LNCaP clone FGC (cell line): ENCODE results near the gene CFHR5.

Experiments used
- DNase-seq: peaks from one replicate; pipeline ENCODE4 v3.0.0-alpha.2; 2011; ENCODE audit warnings: low read depth
- H3K4me3 ChIP-seq: 2 replicates; pipeline ENCODE4 v1.5.1; 2011; ENCODE audit warnings: mild to moderate bottlenecking, low read depth, low read length, control low read depth
- TF ChIP-seq, protein P1 (sequence below): IDR thresholded peaks from 2 replicates; pipeline ENCODE4 v1.5.1; 2012; ENCODE audit warnings: mild to moderate bottlenecking; ENCODE audit not compliant: control insufficient read depth, insufficient read depth; ENCODE audit errors: extremely low read depth

Gene CFHR5

DNA sequence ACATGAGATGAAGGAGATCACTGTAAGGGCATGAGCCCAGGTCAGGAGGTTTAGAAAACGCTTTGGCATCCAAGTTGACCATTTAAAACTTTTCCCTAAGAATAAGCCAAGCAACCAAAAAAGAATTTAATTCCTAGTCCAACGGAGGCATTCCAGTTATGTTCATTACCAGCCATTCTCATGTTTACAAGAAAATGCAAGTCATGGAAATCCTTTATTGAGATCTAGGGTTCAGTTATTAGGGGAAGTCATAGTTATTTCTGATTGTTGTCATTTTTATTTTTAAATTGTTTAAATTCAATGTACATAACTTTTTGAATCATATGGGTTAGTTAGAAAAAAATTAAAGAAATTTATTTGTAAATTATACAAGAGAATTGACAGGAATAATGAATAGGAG lies 24.5 kb downstream of the CFHR5 start:
- no peak for DNase-seq
- TF ChIP-seq, protein P1, sequence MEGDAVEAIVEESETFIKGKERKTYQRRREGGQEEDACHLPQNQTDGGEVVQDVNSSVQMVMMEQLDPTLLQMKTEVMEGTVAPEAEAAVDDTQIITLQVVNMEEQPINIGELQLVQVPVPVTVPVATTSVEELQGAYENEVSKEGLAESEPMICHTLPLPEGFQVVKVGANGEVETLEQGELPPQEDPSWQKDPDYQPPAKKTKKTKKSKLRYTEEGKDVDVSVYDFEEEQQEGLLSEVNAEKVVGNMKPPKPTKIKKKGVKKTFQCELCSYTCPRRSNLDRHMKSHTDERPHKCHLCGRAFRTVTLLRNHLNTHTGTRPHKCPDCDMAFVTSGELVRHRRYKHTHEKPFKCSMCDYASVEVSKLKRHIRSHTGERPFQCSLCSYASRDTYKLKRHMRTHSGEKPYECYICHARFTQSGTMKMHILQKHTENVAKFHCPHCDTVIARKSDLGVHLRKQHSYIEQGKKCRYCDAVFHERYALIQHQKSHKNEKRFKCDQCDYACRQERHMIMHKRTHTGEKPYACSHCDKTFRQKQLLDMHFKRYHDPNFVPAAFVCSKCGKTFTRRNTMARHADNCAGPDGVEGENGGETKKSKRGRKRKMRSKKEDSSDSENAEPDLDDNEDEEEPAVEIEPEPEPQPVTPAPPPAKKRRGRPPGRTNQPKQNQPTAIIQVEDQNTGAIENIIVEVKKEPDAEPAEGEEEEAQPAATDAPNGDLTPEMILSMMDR = no peak
- no peak overlapping the region for H3K4me3 ChIP-seq

DNA sequence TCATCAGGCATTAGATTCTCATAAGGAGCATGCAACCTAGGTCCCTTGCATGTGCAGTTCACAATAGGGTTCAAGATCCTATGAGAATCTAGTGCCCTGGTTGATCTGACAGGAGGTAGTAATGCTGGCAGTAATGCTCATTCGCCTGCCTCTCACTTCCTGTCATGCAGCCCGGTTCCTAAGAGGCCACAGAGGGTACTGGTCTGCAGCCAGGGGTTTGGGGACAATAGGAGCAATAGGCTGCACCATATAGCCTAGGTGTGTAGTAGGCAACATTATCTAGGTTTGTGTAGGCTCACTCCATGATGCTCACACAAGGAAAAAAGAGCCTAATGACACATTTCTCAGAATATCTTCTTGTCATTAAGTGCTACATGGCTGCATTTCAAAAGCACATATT lies 25.8 kb downstream of the CFHR5 start:
- TF ChIP-seq, protein P1 = no peak

DNA sequence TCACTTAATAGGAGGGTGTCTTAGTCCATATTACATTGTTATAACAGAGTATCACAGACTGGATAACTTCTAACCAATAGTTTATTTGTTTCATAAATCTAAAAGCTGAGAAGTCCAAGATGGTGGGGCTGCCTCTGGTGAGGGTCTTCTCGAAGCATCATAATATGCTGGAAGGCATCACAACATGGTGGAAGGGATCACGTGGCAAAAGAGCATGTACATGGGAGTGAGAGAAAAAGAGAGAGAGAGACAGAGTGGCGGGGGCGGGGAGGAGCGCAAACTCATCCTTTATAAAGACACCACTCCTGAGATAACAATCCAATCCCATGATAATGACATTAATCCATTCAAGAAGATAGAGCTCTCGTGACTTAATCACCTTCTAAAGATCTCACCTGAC lies 31.5 kb downstream of the CFHR5 start:
- TF ChIP-seq, protein P1 = no peak
- no peak for DNase-seq
- H3K4me3 ChIP-seq = no peak overlapping the region

More for the DNA sequence above, 25.8 kb downstream of the CFHR5 start:
- no peak overlapping the region for H3K4me3 ChIP-seq
- no peak for DNase-seq

DNA sequence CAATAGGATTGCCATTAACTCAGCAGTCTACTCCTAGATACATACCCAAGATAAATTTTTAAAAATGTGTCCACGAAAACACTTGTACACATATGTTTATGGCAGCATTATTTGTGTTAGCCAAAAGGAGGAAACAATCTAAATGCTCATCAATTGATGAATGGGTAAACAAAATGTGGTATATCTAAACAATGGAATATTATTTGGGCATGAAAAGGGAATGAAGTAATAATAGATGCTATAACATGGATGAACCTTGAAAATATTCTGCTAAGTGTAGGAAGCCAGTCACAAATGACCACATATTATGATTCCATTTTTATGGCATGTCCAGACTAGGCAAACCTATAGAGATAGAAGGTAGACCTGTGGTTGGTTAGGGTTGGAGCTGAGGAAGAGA lies 34.3 kb downstream of the CFHR5 start:
- H3K4me3 ChIP-seq = no peak overlapping the region
- DNase-seq = no peak
- TF ChIP-seq, protein P1 = no peak

DNA sequence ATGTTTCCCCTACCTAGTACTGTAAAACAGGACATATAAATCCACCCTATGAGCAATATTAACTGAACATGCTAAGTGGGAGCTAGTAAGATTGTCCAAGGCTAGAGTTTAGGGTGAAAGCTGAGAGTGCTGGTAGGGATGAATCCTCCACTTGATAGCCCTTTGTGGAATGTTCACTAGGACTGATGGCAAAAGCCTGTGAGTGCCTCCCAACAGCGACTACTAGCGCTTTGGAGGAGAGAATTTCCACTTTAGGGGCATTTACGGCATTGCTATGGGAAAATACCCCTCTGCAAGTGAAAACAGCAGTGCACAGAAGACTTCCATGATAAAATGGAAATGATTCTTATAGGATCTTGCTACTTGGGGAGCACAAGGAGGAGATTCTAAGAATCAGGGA lies 35.9 kb downstream of the CFHR5 start:
- TF ChIP-seq, protein P1 = no peak; the same call in 1 of the 2 replicates
- no peak for DNase-seq
- H3K4me3 ChIP-seq = no peak overlapping the region

DNA sequence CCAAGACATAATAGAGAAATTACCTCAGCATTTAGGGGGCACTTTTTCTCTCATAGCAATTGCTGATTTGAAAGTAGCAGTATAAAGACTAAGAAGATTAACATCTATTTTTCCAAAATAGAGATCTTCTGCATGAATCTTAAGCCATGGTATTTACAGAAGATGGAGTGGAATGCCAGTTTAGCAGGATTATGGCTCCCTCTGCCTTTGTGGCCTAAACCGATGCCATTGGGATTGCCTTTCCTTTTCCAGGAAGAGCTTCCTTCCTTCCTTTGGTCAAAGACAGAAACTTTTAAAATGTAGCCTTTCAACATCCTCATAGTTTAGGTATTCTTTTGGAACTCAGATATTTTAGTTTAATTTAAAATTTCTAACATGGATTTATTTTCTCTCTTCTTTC lies 39.4 kb downstream of the CFHR5 start:
- TF ChIP-seq, protein P1 = no peak; the same call in 1 of the 2 replicates
- no peak overlapping the region for H3K4me3 ChIP-seq

DNA sequence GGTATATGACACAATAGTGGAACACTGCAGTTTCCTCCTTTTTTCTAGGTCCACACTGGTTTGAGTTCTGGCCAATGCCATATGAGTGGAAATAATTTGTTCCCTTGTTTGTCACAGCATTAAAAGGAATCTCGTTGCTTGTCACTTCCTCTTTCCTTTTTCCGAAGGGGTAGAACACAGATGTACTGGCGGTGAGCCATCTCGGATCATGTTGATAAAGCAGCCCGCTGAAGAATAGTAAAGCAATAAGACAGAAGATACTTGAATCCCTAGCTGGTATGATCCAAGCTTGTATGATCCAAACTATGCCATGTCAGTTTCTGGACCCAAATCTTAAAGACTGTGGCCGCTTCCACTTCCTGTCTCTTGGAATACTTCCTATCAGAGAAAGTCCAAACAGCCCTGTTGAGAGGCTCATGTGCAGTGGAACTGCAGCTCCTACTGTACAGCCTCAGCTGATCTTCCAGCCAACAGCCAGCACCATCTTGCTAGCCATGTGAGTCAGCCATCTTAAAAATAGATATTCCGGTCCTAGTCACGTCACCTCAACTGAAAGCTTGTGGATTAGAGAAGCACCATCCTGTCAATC lies 40.3 kb downstream of the CFHR5 start:
- TF ChIP-seq, protein P1 = no peak
- H3K4me3 ChIP-seq = no peak overlapping the region
- no peak for DNase-seq

More for the DNA sequence above, 39.4 kb downstream of the CFHR5 start:
- DNase-seq = no peak
